ENCODE results near the gene CADPS. TPM values are rescaled to one million over a fixed set of nuclear protein-coding genes. Genes with fewer than 3 reads are reported as not detected.

The CADPS gene
- polyA plus RNA-seq, 2 of the 4 experiments (the other 2 are of a cell fraction) = not detected

DNA sequence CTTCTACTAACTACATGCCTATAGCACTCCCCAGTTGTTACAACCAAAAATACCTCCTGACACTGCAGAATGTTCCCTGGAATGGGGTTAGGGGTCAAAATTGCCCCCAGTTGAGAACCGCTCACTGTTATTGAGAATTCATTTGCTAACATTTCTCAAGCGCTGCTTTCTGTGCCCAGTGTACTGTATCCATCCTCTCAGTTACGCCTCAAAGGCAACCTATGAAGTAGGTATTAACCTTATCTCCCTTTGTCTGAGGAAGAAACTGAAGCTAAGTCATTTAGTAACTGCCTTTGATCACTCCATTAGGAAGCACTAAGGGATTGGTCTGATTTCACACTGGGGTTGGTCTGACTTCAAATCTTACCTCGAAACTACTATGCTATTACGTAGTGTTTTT, 70.1 kb downstream of the CADPS start:
- WGBS (ENCODE audit: missing lambda C conversion rate) = 25% methylated on average over 5 of the region's 5 CpGs
- ATAC-seq = no peak
- DNase-seq (ENCODE audit: low read depth in 1 of 2, low spot score in 1 of 2) = no peak
- ChIA-PET CTCF (no interaction called here), POLR2A (no interaction called here)
- Histone ChIP-seq H3K9me3 (no peaks in the 10 kb centered on the region), H3K4me3 (no peak overlapping the region), H3K4me1 (no peaks in the 10 kb centered on the region), H3K4me2 (no peak overlapping the region), H3K27ac (no peak overlapping the region)
- no peak for FAIRE-seq
- TF ChIP-seq TFCP2L1 (CRISPR knock-in tag; IDR thresholded peaks at IDR 0.05) = no peak
- no peak for TF ChIP-seq FOXS1 (CRISPR knock-in tag; IDR thresholded peaks at IDR 0.05)
- no peak for TF ChIP-seq RFX5 (IDR thresholded peaks at IDR 0.05)
- no peak for TF ChIP-seq JUNB (IDR thresholded peaks at IDR 0.05)
- TF ChIP-seq JUN (IDR thresholded peaks at IDR 0.05) = no peak
- TF ChIP-seq, protein P1, sequence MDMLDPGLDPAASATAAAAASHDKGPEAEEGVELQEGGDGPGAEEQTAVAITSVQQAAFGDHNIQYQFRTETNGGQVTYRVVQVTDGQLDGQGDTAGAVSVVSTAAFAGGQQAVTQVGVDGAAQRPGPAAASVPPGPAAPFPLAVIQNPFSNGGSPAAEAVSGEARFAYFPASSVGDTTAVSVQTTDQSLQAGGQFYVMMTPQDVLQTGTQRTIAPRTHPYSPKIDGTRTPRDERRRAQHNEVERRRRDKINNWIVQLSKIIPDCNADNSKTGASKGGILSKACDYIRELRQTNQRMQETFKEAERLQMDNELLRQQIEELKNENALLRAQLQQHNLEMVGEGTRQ (IDR thresholded peaks at IDR 0.05) = no peak
- no peak for TF ChIP-seq EHMT2 (IDR thresholded peaks at IDR 0.05; ENCODE audit: low read depth)
- TF ChIP-seq MAFK (IDR thresholded peaks at IDR 0.05; ENCODE audit: partially characterized antibody) = no peak
- TF ChIP-seq ZSCAN20 (CRISPR knock-in tag; IDR thresholded peaks at IDR 0.05) = no peak
- no peak for TF ChIP-seq MAZ (IDR thresholded peaks at IDR 0.05; ENCODE audit: borderline replicate concordance, low read depth, low read length)
- TF ChIP-seq, protein P2, sequence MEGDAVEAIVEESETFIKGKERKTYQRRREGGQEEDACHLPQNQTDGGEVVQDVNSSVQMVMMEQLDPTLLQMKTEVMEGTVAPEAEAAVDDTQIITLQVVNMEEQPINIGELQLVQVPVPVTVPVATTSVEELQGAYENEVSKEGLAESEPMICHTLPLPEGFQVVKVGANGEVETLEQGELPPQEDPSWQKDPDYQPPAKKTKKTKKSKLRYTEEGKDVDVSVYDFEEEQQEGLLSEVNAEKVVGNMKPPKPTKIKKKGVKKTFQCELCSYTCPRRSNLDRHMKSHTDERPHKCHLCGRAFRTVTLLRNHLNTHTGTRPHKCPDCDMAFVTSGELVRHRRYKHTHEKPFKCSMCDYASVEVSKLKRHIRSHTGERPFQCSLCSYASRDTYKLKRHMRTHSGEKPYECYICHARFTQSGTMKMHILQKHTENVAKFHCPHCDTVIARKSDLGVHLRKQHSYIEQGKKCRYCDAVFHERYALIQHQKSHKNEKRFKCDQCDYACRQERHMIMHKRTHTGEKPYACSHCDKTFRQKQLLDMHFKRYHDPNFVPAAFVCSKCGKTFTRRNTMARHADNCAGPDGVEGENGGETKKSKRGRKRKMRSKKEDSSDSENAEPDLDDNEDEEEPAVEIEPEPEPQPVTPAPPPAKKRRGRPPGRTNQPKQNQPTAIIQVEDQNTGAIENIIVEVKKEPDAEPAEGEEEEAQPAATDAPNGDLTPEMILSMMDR (IDR thresholded peaks at IDR 0.05) = no peak
- TF ChIP-seq KDM1A (IDR thresholded peaks at IDR 0.05; ENCODE audit: low read depth) = no peak
- no peak for TF ChIP-seq TP53 (CRISPR knock-in tag; IDR thresholded peaks at IDR 0.05)
- no peak for TF ChIP-seq ZC3H11A (IDR thresholded peaks at IDR 0.05)
- TF ChIP-seq, protein P3, sequence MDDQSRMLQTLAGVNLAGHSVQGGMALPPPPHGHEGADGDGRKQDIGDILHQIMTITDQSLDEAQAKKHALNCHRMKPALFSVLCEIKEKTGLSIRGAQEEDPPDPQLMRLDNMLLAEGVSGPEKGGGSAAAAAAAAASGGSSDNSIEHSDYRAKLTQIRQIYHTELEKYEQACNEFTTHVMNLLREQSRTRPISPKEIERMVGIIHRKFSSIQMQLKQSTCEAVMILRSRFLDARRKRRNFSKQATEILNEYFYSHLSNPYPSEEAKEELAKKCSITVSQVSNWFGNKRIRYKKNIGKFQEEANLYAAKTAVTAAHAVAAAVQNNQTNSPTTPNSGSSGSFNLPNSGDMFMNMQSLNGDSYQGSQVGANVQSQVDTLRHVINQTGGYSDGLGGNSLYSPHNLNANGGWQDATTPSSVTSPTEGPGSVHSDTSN (IDR thresholded peaks at IDR 0.05) = no peak
- no peak for TF ChIP-seq HOXB5 (CRISPR knock-in tag; IDR thresholded peaks at IDR 0.05)
- TF ChIP-seq CBX2 (IDR thresholded peaks at IDR 0.05; ENCODE audit: borderline replicate concordance, low read depth) = no peak
- TF ChIP-seq RCOR1 (IDR thresholded peaks at IDR 0.05; ENCODE audit: low read depth, low read length) = no peak
- TF ChIP-seq, protein P4, sequence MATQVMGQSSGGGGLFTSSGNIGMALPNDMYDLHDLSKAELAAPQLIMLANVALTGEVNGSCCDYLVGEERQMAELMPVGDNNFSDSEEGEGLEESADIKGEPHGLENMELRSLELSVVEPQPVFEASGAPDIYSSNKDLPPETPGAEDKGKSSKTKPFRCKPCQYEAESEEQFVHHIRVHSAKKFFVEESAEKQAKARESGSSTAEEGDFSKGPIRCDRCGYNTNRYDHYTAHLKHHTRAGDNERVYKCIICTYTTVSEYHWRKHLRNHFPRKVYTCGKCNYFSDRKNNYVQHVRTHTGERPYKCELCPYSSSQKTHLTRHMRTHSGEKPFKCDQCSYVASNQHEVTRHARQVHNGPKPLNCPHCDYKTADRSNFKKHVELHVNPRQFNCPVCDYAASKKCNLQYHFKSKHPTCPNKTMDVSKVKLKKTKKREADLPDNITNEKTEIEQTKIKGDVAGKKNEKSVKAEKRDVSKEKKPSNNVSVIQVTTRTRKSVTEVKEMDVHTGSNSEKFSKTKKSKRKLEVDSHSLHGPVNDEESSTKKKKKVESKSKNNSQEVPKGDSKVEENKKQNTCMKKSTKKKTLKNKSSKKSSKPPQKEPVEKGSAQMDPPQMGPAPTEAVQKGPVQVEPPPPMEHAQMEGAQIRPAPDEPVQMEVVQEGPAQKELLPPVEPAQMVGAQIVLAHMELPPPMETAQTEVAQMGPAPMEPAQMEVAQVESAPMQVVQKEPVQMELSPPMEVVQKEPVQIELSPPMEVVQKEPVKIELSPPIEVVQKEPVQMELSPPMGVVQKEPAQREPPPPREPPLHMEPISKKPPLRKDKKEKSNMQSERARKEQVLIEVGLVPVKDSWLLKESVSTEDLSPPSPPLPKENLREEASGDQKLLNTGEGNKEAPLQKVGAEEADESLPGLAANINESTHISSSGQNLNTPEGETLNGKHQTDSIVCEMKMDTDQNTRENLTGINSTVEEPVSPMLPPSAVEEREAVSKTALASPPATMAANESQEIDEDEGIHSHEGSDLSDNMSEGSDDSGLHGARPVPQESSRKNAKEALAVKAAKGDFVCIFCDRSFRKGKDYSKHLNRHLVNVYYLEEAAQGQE (IDR thresholded peaks at IDR 0.05) = no peak

DNA sequence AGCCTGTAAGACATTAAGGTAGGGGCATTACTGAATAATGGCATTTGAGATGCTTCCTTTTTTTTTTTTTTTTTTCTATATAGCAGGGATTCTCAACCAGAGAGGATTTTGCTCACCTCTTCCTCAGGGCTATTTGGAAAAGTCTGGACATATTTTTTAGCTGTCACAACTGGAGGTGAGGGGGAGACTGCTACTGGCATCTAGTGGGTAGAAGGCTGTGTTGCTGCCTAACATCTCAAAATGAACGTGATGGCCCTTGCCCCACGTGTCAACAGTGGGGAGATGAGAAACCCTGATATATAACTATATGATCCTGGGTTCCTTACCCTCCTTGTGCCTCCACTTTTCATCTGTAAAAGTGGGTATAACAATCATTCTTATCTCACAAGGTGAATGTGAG, 71.9 kb downstream of the CADPS start:
- no peak for TF ChIP-seq HOXB13 (CRISPR knock-in tag; IDR thresholded peaks at IDR 0.05; ENCODE audit: low read depth)
- TF ChIP-seq, protein P3 (IDR thresholded peaks at IDR 0.05) = no peak
- TF ChIP-seq EP300 (IDR thresholded peaks at IDR 0.05) = no peak
- no peak for TF ChIP-seq HOXB5 (CRISPR knock-in tag; IDR thresholded peaks at IDR 0.05)
- TF ChIP-seq, protein P5, sequence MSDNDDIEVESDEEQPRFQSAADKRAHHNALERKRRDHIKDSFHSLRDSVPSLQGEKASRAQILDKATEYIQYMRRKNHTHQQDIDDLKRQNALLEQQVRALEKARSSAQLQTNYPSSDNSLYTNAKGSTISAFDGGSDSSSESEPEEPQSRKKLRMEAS (IDR thresholded peaks at IDR 0.05) = no peak
- no peak for TF ChIP-seq FOSB (CRISPR knock-in tag; IDR thresholded peaks at IDR 0.05)
- TF ChIP-seq ZC3H11A (IDR thresholded peaks at IDR 0.05) = no peak
- no peak for TF ChIP-seq CBX2 (IDR thresholded peaks at IDR 0.05; ENCODE audit: borderline replicate concordance, low read depth)
- TF ChIP-seq ESRRA (IDR thresholded peaks at IDR 0.05; ENCODE audit: borderline replicate concordance, low read length) = no peak
- TF ChIP-seq, protein P1 (IDR thresholded peaks at IDR 0.05) = no peak
- TF ChIP-seq RARB (CRISPR knock-in tag; IDR thresholded peaks at IDR 0.05) = no peak
- TF ChIP-seq CHD2 (IDR thresholded peaks at IDR 0.05; ENCODE audit: low read length, partially characterized antibody) = no peak
- TF ChIP-seq HEYL (CRISPR knock-in tag; IDR thresholded peaks at IDR 0.05) = no peak
- TF ChIP-seq, protein P6, sequence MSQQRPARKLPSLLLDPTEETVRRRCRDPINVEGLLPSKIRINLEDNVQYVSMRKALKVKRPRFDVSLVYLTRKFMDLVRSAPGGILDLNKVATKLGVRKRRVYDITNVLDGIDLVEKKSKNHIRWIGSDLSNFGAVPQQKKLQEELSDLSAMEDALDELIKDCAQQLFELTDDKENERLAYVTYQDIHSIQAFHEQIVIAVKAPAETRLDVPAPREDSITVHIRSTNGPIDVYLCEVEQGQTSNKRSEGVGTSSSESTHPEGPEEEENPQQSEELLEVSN (IDR thresholded peaks at IDR 0.05; ENCODE audit: borderline replicate concordance, low read depth) = no peak
- TF ChIP-seq EHMT2 (IDR thresholded peaks at IDR 0.05; ENCODE audit: low read depth) = no peak
- Histone ChIP-seq H3K27ac (no peak overlapping the region), H3K4me2 (no peak overlapping the region), H3K4me3 (no peak overlapping the region), H3K9me3 (no peaks in the 10 kb centered on the region), H3K4me1 (no peaks in the 10 kb centered on the region)
- no peak for FAIRE-seq
- no peak for ATAC-seq
- ChIA-PET POLR2A (no interaction called here), CTCF (interaction anchor here (0.6 kb wide), 1 partner anchor 146 kb away, joined by 4 read pairs; no protein-coding TSS in a partner anchor)
- 0% methylated on average over 2 of the region's 2 CpGs for WGBS (ENCODE audit: missing lambda C conversion rate)
- no peak for DNase-seq (ENCODE audit: low read depth in 1 of 2, low spot score in 1 of 2)

Measured in A549 (cell line).